AG04450 (cell line): ENCODE data around the gene SERPINA4. TPM values are rescaled to one million over a fixed set of nuclear protein-coding genes. Genes with fewer than 3 reads are reported as not detected.

ENCODE experiments used
- CTCF ChIA-PET: fragments of 300-600, 350-600 bp; formaldehyde crosslinking; extraction: SDS; loops from one replicate; lab custom pipeline; 2022; ENCODE audit warnings: antibody characterized with exemption, inconsistent platforms; lab: Charles Lee
- POLR2A ChIA-PET: fragments of 350-600 bp; formaldehyde crosslinking; extraction: SDS; loops from one replicate; lab custom pipeline; 2021; ENCODE audit warnings: antibody characterized with exemption, inconsistent platforms; lab: Yijun Ruan, JAX
- DNase-seq: peaks from one replicate; pipeline ENCODE4 v3.0.0-alpha.2; 2011; ENCODE audit warnings: low read depth, low spot score
- H3K27ac ChIP-seq: one replicate; pipeline ENCODE4 v1.5.1; 2012; ENCODE audit warnings: low read depth, low read length, control low read depth
- H3K27me3 ChIP-seq: one replicate; pipeline ENCODE4 v1.6.0; 2012; ENCODE audit warnings: low read length; ENCODE audit not compliant: control insufficient read depth, insufficient read depth
- H3K4me3 ChIP-seq: 2 replicates; pipeline ENCODE4 v1.5.1; 2011; ENCODE audit warnings: mild to moderate bottlenecking, low read depth, low read length, control low read depth
- H3K9me3 ChIP-seq: 2 replicates; pipeline ENCODE4 v1.5.1; 2012; ENCODE audit warnings: low read length; ENCODE audit not compliant: control insufficient read depth, insufficient read depth
- polyA plus RNA-seq: library from polyadenylated mRNA; depleted of rRNA; stranded (reverse); fragments of >200 nt; gene quantifications from 2 replicates; pipeline ENCODE4 v1.2.3, GENCODE V29; 2011
- TF ChIP-seq, protein P1 (sequence below): IDR thresholded peaks from 2 replicates; pipeline ENCODE4 v1.5.1; 2011; ENCODE audit warnings: low read depth, low read length, control low read depth, inconsistent platforms

SERPINA4 gene
- polyA plus RNA-seq, 1 experiment = not detected

DNA sequence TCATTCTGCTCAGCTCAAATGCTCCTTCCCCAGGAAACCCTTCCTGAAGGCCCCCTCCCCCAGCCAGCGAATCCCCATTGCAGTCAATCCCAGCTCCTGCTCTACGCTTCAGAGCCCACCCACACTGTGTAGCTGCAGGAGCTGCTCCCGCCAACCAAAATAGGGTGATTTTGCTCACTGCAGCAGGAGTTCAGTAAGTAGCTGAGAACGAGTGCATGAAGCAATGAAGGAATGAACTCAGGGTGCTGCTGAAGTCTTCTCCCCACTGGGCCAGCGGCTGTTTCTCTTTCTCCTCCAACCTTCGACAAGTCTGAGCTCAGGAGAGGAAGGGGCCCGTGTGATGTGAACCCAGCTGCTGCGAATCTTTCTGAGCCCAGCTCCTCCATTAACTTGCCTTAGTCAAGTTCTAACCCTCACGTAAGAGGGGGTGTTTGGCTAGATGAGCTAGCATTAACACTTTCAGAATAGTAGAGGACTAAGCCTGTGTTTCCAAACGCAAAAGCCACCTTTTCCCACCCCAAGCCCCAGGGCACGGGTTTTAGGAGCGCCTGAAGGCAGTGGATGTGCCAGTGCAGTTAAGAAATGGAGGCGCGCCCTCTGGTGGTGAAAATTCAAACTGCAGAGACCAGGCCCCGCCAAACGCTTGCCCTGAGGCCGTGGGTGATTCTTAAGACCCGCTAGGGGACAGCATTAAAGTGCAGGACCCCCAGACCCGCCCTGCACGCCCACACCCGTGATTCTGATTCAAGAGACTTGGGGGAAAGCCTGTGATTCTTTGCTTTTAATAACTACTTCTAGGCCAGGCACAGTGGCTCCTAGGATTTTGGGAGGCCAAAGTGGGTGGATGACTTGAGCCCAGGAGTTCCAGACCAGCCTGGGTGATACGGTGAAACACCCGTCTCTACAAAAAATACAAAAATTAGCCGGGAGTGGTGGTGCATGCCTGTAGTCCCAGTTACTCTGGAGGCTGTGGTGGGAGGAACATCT lies 11.9 kb upstream of the SERPINA4 start:
- H3K27me3 ChIP-seq = peaks cover 2% of the 10 kb centered on the region
- H3K4me3 ChIP-seq = no peak overlapping the region
- H3K9me3 ChIP-seq = no peaks in the 10 kb centered on the region
- ChIA-PET CTCF (interaction anchor here (0.5 to 3.9 kb wide), 32 partner anchors 9 to 1105 kb away, joined by 3 to 35 read pairs (median 4); no protein-coding TSS in a partner anchor), POLR2A (no interaction called here)
- peak; percentile 6 for DNase-seq
- no peak overlapping the region for H3K27ac ChIP-seq
- TF ChIP-seq, protein P1, sequence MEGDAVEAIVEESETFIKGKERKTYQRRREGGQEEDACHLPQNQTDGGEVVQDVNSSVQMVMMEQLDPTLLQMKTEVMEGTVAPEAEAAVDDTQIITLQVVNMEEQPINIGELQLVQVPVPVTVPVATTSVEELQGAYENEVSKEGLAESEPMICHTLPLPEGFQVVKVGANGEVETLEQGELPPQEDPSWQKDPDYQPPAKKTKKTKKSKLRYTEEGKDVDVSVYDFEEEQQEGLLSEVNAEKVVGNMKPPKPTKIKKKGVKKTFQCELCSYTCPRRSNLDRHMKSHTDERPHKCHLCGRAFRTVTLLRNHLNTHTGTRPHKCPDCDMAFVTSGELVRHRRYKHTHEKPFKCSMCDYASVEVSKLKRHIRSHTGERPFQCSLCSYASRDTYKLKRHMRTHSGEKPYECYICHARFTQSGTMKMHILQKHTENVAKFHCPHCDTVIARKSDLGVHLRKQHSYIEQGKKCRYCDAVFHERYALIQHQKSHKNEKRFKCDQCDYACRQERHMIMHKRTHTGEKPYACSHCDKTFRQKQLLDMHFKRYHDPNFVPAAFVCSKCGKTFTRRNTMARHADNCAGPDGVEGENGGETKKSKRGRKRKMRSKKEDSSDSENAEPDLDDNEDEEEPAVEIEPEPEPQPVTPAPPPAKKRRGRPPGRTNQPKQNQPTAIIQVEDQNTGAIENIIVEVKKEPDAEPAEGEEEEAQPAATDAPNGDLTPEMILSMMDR = peak; percentile 90

DNA sequence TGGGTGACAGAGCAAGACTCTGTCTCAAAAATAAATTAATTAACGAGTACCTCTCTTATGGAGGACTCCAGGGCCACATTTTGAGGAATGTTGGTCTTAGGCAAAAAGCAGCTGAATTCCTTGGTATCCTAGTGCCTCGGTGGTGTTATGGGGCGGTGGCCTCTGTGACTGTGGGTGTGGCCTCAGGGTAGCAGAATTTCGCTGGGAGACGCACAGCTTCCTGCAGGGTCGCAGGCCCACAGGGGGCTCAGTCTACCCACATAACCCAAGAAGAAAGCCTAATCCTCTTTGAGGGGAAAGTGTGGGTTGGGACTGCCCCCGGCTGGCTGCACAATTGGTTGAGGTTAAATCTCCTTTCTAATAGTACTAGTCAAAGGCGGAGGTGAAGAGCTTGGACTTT lies 11.2 kb upstream of the SERPINA4 start:
- Histone ChIP-seq H3K27me3 (peaks cover 2% of the 10 kb centered on the region), H3K4me3 (no peak overlapping the region), H3K9me3 (no peaks in the 10 kb centered on the region), H3K27ac (no peak overlapping the region)
- TF ChIP-seq, protein P1 = no peak
- DNase-seq = no peak
- CTCF ChIA-PET = interaction anchor here (0.9 to 3.9 kb wide), 10 partner anchors 9 to 131 kb away, joined by 3 to 35 read pairs (median 4); no protein-coding TSS in a partner anchor
- POLR2A ChIA-PET = no interaction called here

DNA sequence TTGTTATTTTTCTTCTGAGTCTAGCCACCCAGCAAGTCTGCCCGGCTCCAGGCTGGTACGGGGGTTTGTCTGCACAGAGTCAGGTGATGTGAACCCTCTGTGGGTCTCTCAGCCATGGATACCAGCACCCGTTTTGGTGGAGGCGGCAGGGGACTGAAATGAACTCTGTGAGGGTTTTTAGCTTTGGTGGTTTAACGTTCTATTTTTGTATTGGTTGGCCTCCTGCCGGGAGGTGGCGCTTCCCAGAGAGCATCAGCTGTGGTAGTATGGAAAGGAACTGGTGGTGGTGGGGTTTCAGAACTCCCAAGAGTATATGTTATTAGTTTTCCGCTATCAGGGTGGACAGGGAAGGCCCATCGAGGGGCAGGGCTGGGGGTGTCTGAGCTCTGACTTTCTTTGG lies 5.3 kb upstream of the SERPINA4 start:
- Histone ChIP-seq H3K27ac (no peak overlapping the region), H3K4me3 (no peak overlapping the region), H3K27me3 (peaks cover 5% of the 10 kb centered on the region), H3K9me3 (no peaks in the 10 kb centered on the region)
- DNase-seq = no peak
- TF ChIP-seq, protein P1 = no peak
- ChIA-PET POLR2A (no interaction called here), CTCF (no interaction called here)

DNA sequence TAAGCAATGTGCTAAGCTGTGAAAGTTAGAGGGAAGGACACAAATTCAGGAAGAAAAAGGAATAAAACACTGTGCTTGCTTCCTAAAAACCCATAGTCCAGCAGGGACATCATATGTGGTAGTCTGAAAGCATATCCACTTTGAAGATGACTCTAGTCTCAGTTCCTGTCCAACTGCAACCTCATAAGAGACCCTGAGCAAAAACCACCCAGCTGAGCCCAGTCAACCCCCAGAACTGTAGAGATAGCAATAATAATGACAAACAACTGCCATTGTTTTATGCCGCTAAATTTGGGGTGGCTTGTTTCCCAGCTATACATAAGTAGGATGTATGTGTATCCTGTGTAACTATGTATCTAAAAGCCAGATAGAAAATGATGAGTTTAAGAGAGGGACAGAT lies 3.9 kb upstream of the SERPINA4 start:
- TF ChIP-seq, protein P1 = no peak
- Histone ChIP-seq H3K27me3 (peaks cover 5% of the 10 kb centered on the region), H3K27ac (no peak overlapping the region), H3K4me3 (no peak overlapping the region), H3K9me3 (no peaks in the 10 kb centered on the region)
- POLR2A ChIA-PET = no interaction called here
- DNase-seq = no peak
- CTCF ChIA-PET = interaction anchor here (2.3 kb wide), 1 partner anchor 9 kb away, joined by 14 read pairs; no protein-coding TSS in a partner anchor

DNA sequence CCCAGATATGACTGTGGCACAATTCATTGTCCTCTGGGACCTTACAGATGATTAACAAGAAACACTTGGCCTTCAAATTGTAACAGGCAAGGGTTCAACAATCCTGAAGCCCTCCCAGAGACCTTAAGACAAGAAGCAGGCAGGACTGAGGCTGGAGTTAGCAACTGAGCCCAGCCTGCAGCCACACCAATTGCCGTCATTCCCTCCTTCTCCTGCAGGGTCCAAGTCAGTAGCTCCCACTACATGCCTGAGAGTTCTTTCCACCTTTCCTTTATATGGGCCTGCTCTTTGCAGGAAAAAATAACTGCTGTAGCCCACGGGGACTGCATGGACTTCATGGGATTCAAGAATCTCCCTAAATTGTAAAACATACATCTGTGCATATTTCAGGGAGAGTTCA lies 2.4 kb upstream of the SERPINA4 start:
- ChIA-PET CTCF (interaction anchor here (1.1 to 2.3 kb wide), 2 partner anchors 8 to 10 kb away, joined by 4 to 14 read pairs; no protein-coding TSS in a partner anchor), POLR2A (no interaction called here)
- H3K4me3 ChIP-seq = no peak overlapping the region
- H3K9me3 ChIP-seq = no peaks in the 10 kb centered on the region; the same call in 1 of the 2 replicates
- H3K27ac ChIP-seq = no peak overlapping the region
- TF ChIP-seq, protein P1 = no peak
- DNase-seq = no peak
- peaks cover 3% of the 10 kb centered on the region for H3K27me3 ChIP-seq
